Endodermal cell (in vitro differentiated cells): Measurements from ENCODE around the gene LRP4. TPM values are rescaled to one million over a fixed set of nuclear protein-coding genes. Genes with fewer than 3 reads are reported as not detected.
A peak's percentile ranks its signal among the peaks of the same experiment; 100 is the strongest.
"Not testable (repeated sequence)": the region's sequence is repeated elsewhere in the genome, so short reads cannot be mapped to it uniquely, and the experiment has no call there.

ENCODE experiments used
- DNase-seq: peaks from one replicate; pipeline ENCODE4 v3.0.0-alpha.2; 2017
- H3K27ac ChIP-seq: 2 replicates; pipeline ENCODE4 v1.5.1; 2013; ENCODE audit warnings: mild to moderate bottlenecking, low read depth, low read length, moderate library complexity
- H3K27me3 ChIP-seq: 2 replicates; pipeline ENCODE4 v1.6.1; 2013; ENCODE audit warnings: mild to moderate bottlenecking, low read length, moderate library complexity; ENCODE audit not compliant: insufficient read depth, control insufficient read depth, poor library complexity, severe bottlenecking
- H3K36me3 ChIP-seq: 2 replicates; pipeline ENCODE4 v1.7.0; 2013; ENCODE audit warnings: mild to moderate bottlenecking, low read length, moderate library complexity; ENCODE audit not compliant: control insufficient read depth, insufficient read depth
- H3K4me1 ChIP-seq: one replicate; pipeline ENCODE4 v1.7.0; 2013; ENCODE audit warnings: low read length; ENCODE audit not compliant: control insufficient read depth, insufficient read depth
- H3K4me3 ChIP-seq: 2 replicates; pipeline ENCODE4 v1.5.1; 2013; ENCODE audit warnings: mild to moderate bottlenecking, low read length, moderate library complexity
- H3K9ac ChIP-seq: 2 replicates; pipeline ENCODE4 v1.6.1; 2013; ENCODE audit warnings: mild to moderate bottlenecking, low read length, moderate library complexity; ENCODE audit not compliant: poor library complexity, severe bottlenecking; ENCODE audit errors: extremely low read depth
- H3K9me3 ChIP-seq: 2 replicates; pipeline ENCODE4 v1.6.1; 2013; ENCODE audit warnings: mild to moderate bottlenecking, low read length, moderate library complexity; ENCODE audit not compliant: control insufficient read depth
- H3K27ac Mint-ChIP-seq: 2 replicates; pipeline ENCODE4 v1.8.0; 2020; ENCODE audit warnings: mixed read lengths
- H3K27me3 Mint-ChIP-seq: 2 replicates; pipeline ENCODE4 v1.8.0; 2021; ENCODE audit warnings: mild to moderate bottlenecking, mixed read lengths; ENCODE audit not compliant: insufficient read depth
- H3K36me3 Mint-ChIP-seq: 2 replicates; pipeline ENCODE4 v1.8.0; 2020; ENCODE audit warnings: low read depth, mixed read lengths
- H3K4me1 Mint-ChIP-seq: 2 replicates; pipeline ENCODE4 v1.8.0; 2020; ENCODE audit warnings: mixed read lengths
- H3K4me3 Mint-ChIP-seq: 2 replicates; pipeline ENCODE4 v1.8.0; 2020; ENCODE audit warnings: mild to moderate bottlenecking, moderate library complexity, mixed read lengths
- H3K9me3 Mint-ChIP-seq: 2 replicates; pipeline ENCODE4 v1.8.0; 2020; ENCODE audit warnings: mild to moderate bottlenecking, mixed read lengths
- WGBS, 2 experiments: methylation state at CpG; one replicate each; pipeline versions ENCODE4 v1.1.5 to v1.1.7; 2013; ENCODE audit warnings: missing lambda C conversion rate in 2 of 2, mixed read lengths in 1 of 2; ENCODE audit not compliant: insufficient coverage in 1 of 2, insufficient read length in 1 of 2; 5-methylcytosine and 5-hydroxymethylcytosine counted together
- total RNA-seq, 2 donors: library from RNA; stranded (reverse); fragmentation: NEBNext Ultra II Directional in 1 of 2; extraction: Animal tissue kit (Norgen Biotek cat#: 25700) in 1 of 2; gene quantifications; 2 replicates in 1 of 2; 3 replicates in 1 of 2; pipeline ENCODE4 v1.2.1, GENCODE V29; 2021
- TF ChIP-seq, protein P1 (sequence below): fragments of 200-600 bp; sonication (generic); conservative IDR thresholded peaks from 2 replicates; pipeline ENCODE4 v1.5.0; 2021; ENCODE audit warnings: antibody characterized with exemption, mild to moderate bottlenecking

LRP4 gene
- total RNA-seq, 2 donors from 2014 or later: 12.6 to 13.6 TPM

GRCh38 chr11:46930089-46930488 lies 11.7 kb upstream of the LRP4 start:
- H3K4me1 ChIP-seq: no peaks in the 10 kb centered on the region
- H3K9me3 Mint-ChIP-seq: peaks cover 30% of the 10 kb centered on the region
- no peak overlapping the region for H3K27ac Mint-ChIP-seq
- H3K9me3 ChIP-seq: peaks cover 19% of the 10 kb centered on the region
- no peak for DNase-seq
- H3K4me1 Mint-ChIP-seq: no peaks in the 10 kb centered on the region
- whole genome bisulfite sequencing, 2 experiments: 89 to 91% methylated on average over 1 of the region's 1 CpG
- no peaks in the 10 kb centered on the region for H3K36me3 ChIP-seq
- TF ChIP-seq, protein P1, sequence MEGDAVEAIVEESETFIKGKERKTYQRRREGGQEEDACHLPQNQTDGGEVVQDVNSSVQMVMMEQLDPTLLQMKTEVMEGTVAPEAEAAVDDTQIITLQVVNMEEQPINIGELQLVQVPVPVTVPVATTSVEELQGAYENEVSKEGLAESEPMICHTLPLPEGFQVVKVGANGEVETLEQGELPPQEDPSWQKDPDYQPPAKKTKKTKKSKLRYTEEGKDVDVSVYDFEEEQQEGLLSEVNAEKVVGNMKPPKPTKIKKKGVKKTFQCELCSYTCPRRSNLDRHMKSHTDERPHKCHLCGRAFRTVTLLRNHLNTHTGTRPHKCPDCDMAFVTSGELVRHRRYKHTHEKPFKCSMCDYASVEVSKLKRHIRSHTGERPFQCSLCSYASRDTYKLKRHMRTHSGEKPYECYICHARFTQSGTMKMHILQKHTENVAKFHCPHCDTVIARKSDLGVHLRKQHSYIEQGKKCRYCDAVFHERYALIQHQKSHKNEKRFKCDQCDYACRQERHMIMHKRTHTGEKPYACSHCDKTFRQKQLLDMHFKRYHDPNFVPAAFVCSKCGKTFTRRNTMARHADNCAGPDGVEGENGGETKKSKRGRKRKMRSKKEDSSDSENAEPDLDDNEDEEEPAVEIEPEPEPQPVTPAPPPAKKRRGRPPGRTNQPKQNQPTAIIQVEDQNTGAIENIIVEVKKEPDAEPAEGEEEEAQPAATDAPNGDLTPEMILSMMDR: no peak
- H3K9ac ChIP-seq: no peak overlapping the region
- no peak overlapping the region for H3K4me3 Mint-ChIP-seq
- no peaks in the 10 kb centered on the region for H3K27me3 ChIP-seq
- H3K4me3 ChIP-seq: no peak overlapping the region
- no peaks in the 10 kb centered on the region for H3K36me3 Mint-ChIP-seq
- H3K27me3 Mint-ChIP-seq: peaks cover 1% of the 10 kb centered on the region
- no peak overlapping the region for H3K27ac ChIP-seq

DNA sequence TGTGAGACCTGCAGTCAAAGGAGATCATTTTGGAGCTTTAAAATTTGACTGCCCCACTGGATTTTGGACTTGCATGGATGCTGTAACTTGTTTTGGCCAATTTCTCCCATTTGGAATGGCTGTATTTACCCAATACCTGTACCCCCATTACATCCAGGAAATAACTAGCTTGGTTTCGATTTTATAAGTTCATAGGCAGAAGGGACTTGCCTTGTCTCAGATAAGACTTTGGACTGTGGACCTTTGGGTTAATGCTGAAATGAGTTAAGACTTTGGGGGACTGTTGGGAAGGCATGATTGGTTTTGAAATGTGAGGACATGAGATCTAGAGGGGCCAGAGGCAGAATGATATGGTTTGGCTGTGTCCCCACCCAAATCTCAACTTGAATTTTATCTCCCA lies 10.4 kb upstream of the LRP4 start:
- not testable (repeated sequence) for DNase-seq, H3K27me3 ChIP-seq, H3K9ac ChIP-seq, H3K4me3 Mint-ChIP-seq, H3K4me1 Mint-ChIP-seq, H3K4me1 ChIP-seq, H3K4me3 ChIP-seq, H3K36me3 Mint-ChIP-seq, H3K27ac ChIP-seq, H3K27ac Mint-ChIP-seq, H3K36me3 ChIP-seq, H3K27me3 Mint-ChIP-seq
- peaks cover 30% of the 10 kb centered on the region for H3K9me3 Mint-ChIP-seq
- peaks cover 19% of the 10 kb centered on the region for H3K9me3 ChIP-seq
- WGBS, 2 experiments: 64% methylated on average over 1 of the region's 1 CpG; no CpG with 5 or more reads in 1 of the 2 experiments

- not testable (repeated sequence) for H3K9ac ChIP-seq, H3K4me3 ChIP-seq, H3K27me3 Mint-ChIP-seq, DNase-seq, H3K36me3 Mint-ChIP-seq, H3K27ac Mint-ChIP-seq, H3K27ac ChIP-seq, H3K4me1 ChIP-seq, H3K27me3 ChIP-seq, H3K36me3 ChIP-seq, H3K4me3 Mint-ChIP-seq, H3K4me1 Mint-ChIP-seq
- peaks cover 30% of the 10 kb centered on the region for H3K9me3 Mint-ChIP-seq
- H3K9me3 ChIP-seq: peaks cover 19% of the 10 kb centered on the region
- WGBS, 2 experiments: 91 to 100% methylated on average over 1 to 4 of the region's 4 CpGs
Observed at GRCh38 chr11:46927928-46928327, 9.6 kb upstream of the LRP4 start.

DNA sequence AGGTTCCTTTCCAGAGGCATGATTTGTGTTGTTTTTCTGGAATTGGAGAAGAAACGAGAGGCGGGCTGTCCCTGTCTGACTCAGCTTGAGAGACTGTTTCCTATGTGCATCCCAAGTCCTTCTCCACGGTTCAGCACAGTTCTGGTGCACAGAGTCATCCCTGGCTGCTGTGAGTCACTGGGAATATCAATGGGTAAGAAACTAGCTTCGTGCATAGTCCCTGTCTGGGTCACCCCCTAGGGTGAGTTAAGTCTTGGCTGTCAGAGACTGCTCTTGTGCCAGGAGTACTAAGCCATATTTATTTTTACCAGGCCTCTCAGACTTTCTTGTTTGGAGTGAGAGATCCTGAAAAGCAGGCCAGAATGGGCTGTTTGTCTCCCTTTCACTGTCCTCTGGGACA lies 2.4 kb upstream of the LRP4 start:
- Mint-ChIP-seq H3K27ac (no peak overlapping the region), H3K4me1 (peaks cover 20% of the 10 kb centered on the region), H3K27me3 (peaks cover 20% of the 10 kb centered on the region), H3K9me3 (peaks cover 3% of the 10 kb centered on the region), H3K4me3 (no peak overlapping the region), H3K36me3 (no peaks in the 10 kb centered on the region)
- Histone ChIP-seq H3K9me3 (no peaks in the 10 kb centered on the region), H3K27ac (peak overlapping the region; percentile 8), H3K4me1 (no peaks in the 10 kb centered on the region), H3K36me3 (no peaks in the 10 kb centered on the region), H3K27me3 (peaks cover 13% of the 10 kb centered on the region), H3K4me3 (no peak overlapping the region), H3K9ac (no peak overlapping the region)
- DNase-seq: no peak
- 74 to 76% methylated on average over 4 of the region's 4 CpGs for WGBS, 2 experiments
- TF ChIP-seq, protein P1: no peak
